Measurements from ENCODE around the gene GRIK1.

DNA sequence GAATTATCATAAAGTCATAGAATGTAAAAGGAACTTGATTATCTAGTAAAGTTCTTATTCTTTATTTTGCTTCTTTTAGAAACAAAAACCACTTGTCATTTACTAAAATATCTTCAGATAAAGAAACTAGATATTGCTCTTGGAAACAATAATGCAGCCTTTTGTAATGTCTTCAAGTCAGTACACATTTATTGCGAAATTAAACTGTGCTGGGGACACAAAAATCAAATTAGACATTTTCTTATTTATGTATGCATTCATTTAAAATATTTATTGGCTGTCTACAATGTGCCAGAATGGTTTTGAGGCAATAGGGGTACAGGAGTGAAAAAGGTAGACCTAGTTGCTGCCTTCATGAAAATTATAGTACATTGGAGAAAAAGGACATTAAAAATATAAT is 201.1 kb downstream of the GRIK1 start:
- TF ChIP-seq CTCF (IDR thresholded peaks at IDR 0.05), result no peak
- TF ChIP-seq FOXK1 (CRISPR knock-in tag; IDR thresholded peaks at IDR 0.05), result no peak
- TF ChIP-seq ZNF138 (CRISPR knock-in tag; conservative IDR thresholded peaks at IDR 0.05), result no peak
